Ovary (tissue), 3 donors: Measurements from ENCODE around the gene LAMC3.

Source experiments
- CTCF ChIP-seq, 3 donors: fragments of 450-650 bp in 2 of 3; fragments of 200-600 bp in 1 of 3; IDR thresholded peaks; one replicate each; pipeline versions ENCODE4 v1.5.1 to v1.8.0; 2016 to 2022; ENCODE audit warnings: antibody characterized with exemption in 3 of 3, mild to moderate bottlenecking in 1 of 3
- EP300 ChIP-seq: sonication (generic); formaldehyde crosslinking; IDR thresholded peaks from one replicate; pipeline ENCODE4 v1.6.1; 2017; ENCODE audit warnings: antibody characterized with exemption
- POLR2A ChIP-seq: fragments of 450-650 bp; IDR thresholded peaks from one replicate; pipeline ENCODE4 v1.6.1; 2017; ENCODE audit warnings: antibody characterized with exemption, mild to moderate bottlenecking, moderate library complexity
- donor health status: DM: no; HTN: no; CAD: no.

- TF ChIP-seq CTCF (IDR thresholded peaks at IDR 0.05) (no peak), POLR2A (no peak), EP300 (no peak)
Observed at GRCh38 chr9:130963337-130963908, 45.6 kb upstream of the LAMC3 start.
